Testis (tissue), 2 donors: ENCODE data around the gene MEIS3.

Experiments used
- CTCF ChIP-seq, 3 experiments: fragments of 450-650 bp in 2 of 3; fragments of 200-600 bp in 1 of 3; sonication (generic) in 1 of 3; IDR thresholded peaks; one replicate each; pipeline ENCODE4 v1.5.1; 2016 to 2019; ENCODE audit warnings: antibody characterized with exemption in 3 of 3, mild to moderate bottlenecking in 2 of 3, moderate library complexity in 1 of 3
- POLR2A ChIP-seq: fragments of 450-650 bp; IDR thresholded peaks from one replicate; pipeline ENCODE4 v1.6.1; 2017; ENCODE audit warnings: antibody characterized with exemption, mild to moderate bottlenecking, moderate library complexity

GRCh38 chr19:47390533-47391488 lies 28.5 kb downstream of the MEIS3 start:
- TF ChIP-seq CTCF (IDR thresholded peaks at IDR 0.05) (no peak), POLR2A (no peak)
